H1 (cell line): ENCODE results near the gene PBX3. TPM values are rescaled to one million over a fixed set of nuclear protein-coding genes. Genes with fewer than 3 reads are reported as not detected.
A peak's percentile ranks its signal among the peaks of the same experiment; 100 is the strongest.

Source experiments
- CTCF ChIA-PET: fragments of 300-600 bp; sonication (Branson Sonifier 250); formaldehyde crosslinking; loops from one replicate; lab custom pipeline; 2021; ENCODE audit not compliant: partially characterized antibody; lab: Charles Lee
- POLR2A ChIA-PET: fragments of 300-600 bp; sonication (Branson Sonifier 250); formaldehyde crosslinking; loops from one replicate; lab custom pipeline; 2021; ENCODE audit warnings: inconsistent platforms; ENCODE audit not compliant: partially characterized antibody; lab: Charles Lee
- DNase-seq, 2 experiments: peaks; one replicate each; pipeline versions ENCODE4 v3.0.0 to v3.0.0-alpha.2; 2010 to 2022; ENCODE audit warnings: low spot score in 2 of 2, low read depth in 1 of 2, mixed read lengths in 1 of 2
- FAIRE-seq: peaks from 2 replicates; lab custom pipeline; 2011; peaks lifted over from hg19 to GRCh38; lab: Jason Lieb, UNC
- H2AFZ ChIP-seq: 2 replicates; pipeline ENCODE4 v1.8.1; 2012; ENCODE audit warnings: low read length, inconsistent platforms
- H2AK5ac ChIP-seq: 2 replicates; pipeline ENCODE4 v1.6.1; 2013; ENCODE audit warnings: low read depth, low read length
- H2BK120ac ChIP-seq: replicated peaks from 2 replicates; pipeline ENCODE3; 2013; ENCODE audit warnings: low read depth, low read length, inconsistent platforms
- H2BK12ac ChIP-seq: 2 replicates; pipeline ENCODE4 v1.6.1; 2013; ENCODE audit warnings: low read depth, low read length
- H2BK15ac ChIP-seq: 2 replicates; pipeline ENCODE4 v1.6.1; 2013; ENCODE audit warnings: low read length
- H2BK20ac ChIP-seq: 2 replicates; pipeline ENCODE4 v1.6.1; 2013; ENCODE audit warnings: low read length
- H2BK5ac ChIP-seq: 2 replicates; pipeline ENCODE4 v1.6.1; 2013; ENCODE audit warnings: low read depth, low read length
- H3K14ac ChIP-seq: 2 replicates; pipeline ENCODE4 v1.6.1; 2013; ENCODE audit warnings: inconsistent platforms; ENCODE audit not compliant: insufficient read length
- H3K18ac ChIP-seq: 2 replicates; pipeline ENCODE4 v1.6.1; 2013; ENCODE audit warnings: low read length; ENCODE audit errors: extremely low read depth
- H3K23ac ChIP-seq: 2 replicates; pipeline ENCODE4 v1.6.1; 2013; ENCODE audit warnings: inconsistent platforms; ENCODE audit not compliant: insufficient read length
- H3K23me2 ChIP-seq: 2 replicates; pipeline ENCODE4 v1.6.1; 2013; ENCODE audit warnings: low read depth, low read length
- H3K27ac ChIP-seq: 2 replicates; pipeline ENCODE4 v1.6.1; 2011; ENCODE audit warnings: low read depth, low read length, inconsistent platforms
- H3K27me3 ChIP-seq, 4 experiments: replicated peaks in 1 of 4; 1 replicate in 1 of 4; 2 replicates in 3 of 4; pipeline versions ENCODE4 v1.6.1 to v1.8.1; 2011 to 2013; ENCODE audit warnings: low read length in 3 of 4, mild to moderate bottlenecking in 3 of 4, inconsistent platforms in 2 of 4, mixed read lengths in 2 of 4, moderate library complexity in 1 of 4; ENCODE audit not compliant: control insufficient read depth in 3 of 4, insufficient read depth in 3 of 4; ENCODE audit errors: extremely low read depth in 1 of 4
- H3K36me3 ChIP-seq, 4 experiments: 2 replicates each; pipeline versions ENCODE4 v1.6.1 to v1.8.1; 2011 to 2013; ENCODE audit warnings: mild to moderate bottlenecking in 4 of 4, low read length in 3 of 4, moderate library complexity in 2 of 4, control low read depth in 1 of 4, inconsistent platforms in 1 of 4; ENCODE audit not compliant: insufficient read depth in 4 of 4, control insufficient read depth in 2 of 4
- H3K4ac ChIP-seq: replicated peaks from 2 replicates; pipeline ENCODE3; 2013; ENCODE audit warnings: low read length, low read depth, mixed read lengths, inconsistent platforms; ENCODE audit not compliant: insufficient read length
- H3K4me1 ChIP-seq, 4 experiments: replicated peaks in 1 of 4; 1 replicate in 1 of 4; 2 replicates in 3 of 4; pipeline versions ENCODE4 v1.6.1 to v1.8.1; 2011 to 2013; ENCODE audit warnings: low read length in 3 of 4, inconsistent platforms in 2 of 4, mixed read lengths in 1 of 4; ENCODE audit not compliant: insufficient read depth in 4 of 4, control insufficient read depth in 3 of 4
- H3K4me2 ChIP-seq, 2 experiments: 2 replicates each; pipeline versions ENCODE4 v1.6.1 to v1.8.1; 2011 to 2013; ENCODE audit warnings: low read depth in 2 of 2, low read length in 2 of 2, control low read depth in 1 of 2, inconsistent platforms in 1 of 2, mild to moderate bottlenecking in 1 of 2; ENCODE audit not compliant: insufficient read depth in 1 of 2
- H3K4me3 ChIP-seq, 4 experiments: fragments of 200-600, 300-600 bp in 1 of 4; sonication (generic), shearing (Covaris generic), sonication (Bioruptor Twin) in 1 of 4; 2 replicates each; pipeline versions ENCODE4 v1.5.1 to v1.8.1; 2011 to 2016; ENCODE audit warnings: low read length in 4 of 4, low read depth in 3 of 4, control low read depth in 2 of 4, inconsistent platforms in 2 of 4, mild to moderate bottlenecking in 2 of 4, mixed read lengths in 1 of 4, moderate library complexity in 1 of 4; ENCODE audit not compliant: insufficient read depth in 2 of 4; ENCODE audit errors: extremely low read depth in 1 of 4
- H3K56ac ChIP-seq: replicated peaks from 2 replicates; pipeline ENCODE3; 2013; ENCODE audit warnings: low read depth, mild to moderate bottlenecking, mixed read lengths, low read length, inconsistent platforms; ENCODE audit not compliant: insufficient read length
- H3K79me1 ChIP-seq: 2 replicates; pipeline ENCODE4 v1.6.1; 2013; ENCODE audit warnings: low read depth, low read length, control low read depth
- H3K79me2 ChIP-seq, 2 experiments: 2 replicates each; pipeline versions ENCODE4 v1.6.1 to v1.8.1; 2012 to 2013; ENCODE audit warnings: low read length in 2 of 2, mild to moderate bottlenecking in 2 of 2, inconsistent platforms in 1 of 2; ENCODE audit not compliant: insufficient read depth in 2 of 2, control insufficient read depth in 1 of 2
- H3K9ac ChIP-seq, 4 experiments: replicated peaks in 1 of 4; 1 replicate in 1 of 4; 2 replicates in 3 of 4; pipeline versions ENCODE4 v1.6.1 to v1.8.1; 2011 to 2013; ENCODE audit warnings: low read depth in 3 of 4, low read length in 3 of 4, control low read depth in 2 of 4, mild to moderate bottlenecking in 2 of 4, moderate library complexity in 2 of 4, inconsistent platforms in 1 of 4; ENCODE audit errors: extremely low read depth in 1 of 4
- H3K9me3 ChIP-seq, 2 experiments: 2 replicates each; pipeline versions ENCODE4 v1.6.1 to v1.8.1; 2012 to 2013; ENCODE audit warnings: mild to moderate bottlenecking in 2 of 2, moderate library complexity in 2 of 2, control low read depth in 1 of 2, inconsistent platforms in 1 of 2, low read depth in 1 of 2, low read length in 1 of 2, mixed read lengths in 1 of 2; ENCODE audit not compliant: insufficient read depth in 2 of 2
- H4K20me1 ChIP-seq, 2 experiments: replicated peaks in 1 of 2; 2 replicates each; pipeline versions ENCODE3 to v1.8.1; 2011 to 2013; ENCODE audit warnings: inconsistent platforms in 2 of 2, low read length in 2 of 2, mild to moderate bottlenecking in 1 of 2; ENCODE audit not compliant: insufficient read depth in 2 of 2, control insufficient read depth in 1 of 2
- H4K5ac ChIP-seq: 2 replicates; pipeline ENCODE4 v1.6.1; 2013; ENCODE audit warnings: low read length, low read depth, mixed read lengths, inconsistent platforms; ENCODE audit not compliant: insufficient read length
- H4K8ac ChIP-seq: 2 replicates; pipeline ENCODE4 v1.8.0; 2013; ENCODE audit warnings: mild to moderate bottlenecking, moderate library complexity, low read length, inconsistent platforms; ENCODE audit not compliant: insufficient read depth; ENCODE audit errors: extremely low read depth
- H4K91ac ChIP-seq: replicated peaks from 2 replicates; pipeline ENCODE3; 2013; ENCODE audit warnings: low read length, mixed read lengths, inconsistent platforms; ENCODE audit not compliant: insufficient read length
- KDM1A ChIP-seq: fragments of 200-600, 300-600 bp; sonication (generic); IDR thresholded peaks from 2 replicates; pipeline ENCODE4 v1.7.1; 2016; ENCODE audit warnings: mild to moderate bottlenecking, low read length, borderline replicate concordance
- POU5F1 ChIP-seq: IDR thresholded peaks from 2 replicates; pipeline ENCODE4 v1.6.1; 2011; ENCODE audit warnings: low read depth, mild to moderate bottlenecking, low read length, moderate library complexity
- polyA plus RNA-seq, 7 experiments: library from polyadenylated mRNA; depleted of rRNA in 3 of 7; stranded (reverse) in 5 of 7; unstranded in 2 of 7; fragments of >200 nt in 5 of 7; fragments of 200-250 nt in 2 of 7; gene quantifications; 1 replicate in 5 of 7; 2 replicates in 1 of 7; 4 replicates in 1 of 7; pipeline versions ENCODE4 v1.2.1 to v1.2.3, GENCODE V29; 2011 to 2013; ENCODE audit warnings: missing spikeins in 2 of 7, mixed read lengths in 2 of 7
- total RNA-seq: library from RNA; stranded (reverse); fragmentation: NEBNext Ultra II Directional; extraction: Animal tissue kit (Norgen Biotek cat#: 25700); gene quantifications from 2 replicates; pipeline ENCODE4 v1.2.1, GENCODE V29; 2021
- TF ChIP-seq, protein P1 (sequence below): IDR thresholded peaks from 2 replicates; pipeline ENCODE4 v1.6.1; 2011; ENCODE audit warnings: low read depth, mild to moderate bottlenecking, low read length; ENCODE audit not compliant: insufficient read depth

The PBX3 gene
- total and polyA plus RNA-seq, 2 of the 8 experiments (the other 6 are each of a cell fraction or from before 2014, with no cell fraction given): 22.7 to 44.3 TPM

DNA sequence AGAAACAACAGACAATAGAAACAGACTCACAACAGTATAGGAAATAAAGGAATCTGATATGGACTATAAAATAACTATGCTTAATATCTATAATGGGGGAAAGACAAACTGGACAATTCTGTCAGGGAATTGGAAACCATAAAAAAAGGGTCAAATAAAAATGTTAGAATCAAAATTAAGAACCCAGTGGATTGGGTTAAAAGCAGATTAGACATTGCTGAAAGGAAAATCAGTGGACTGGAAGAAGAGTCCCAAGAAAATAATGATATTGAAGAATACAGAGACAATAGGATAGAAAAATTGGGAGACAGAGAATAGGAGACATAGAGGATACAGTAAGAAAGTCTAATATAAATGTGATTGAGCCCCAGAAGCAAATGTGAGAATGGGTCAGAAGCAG lies 199.2 kb downstream of the PBX3 start:
- Histone ChIP-seq H3K9ac (no peak overlapping the region), H3K56ac (no peak overlapping the region), H3K79me2 (no peaks in the 10 kb centered on the region), H4K91ac (no peak overlapping the region), H3K27me3 (no peaks in the 10 kb centered on the region), H2BK120ac (no peak overlapping the region), H3K23me2 (no peaks in the 10 kb centered on the region), H3K4me2 (no peak overlapping the region), H3K4me3 (no peak overlapping the region), H2BK20ac (no peak overlapping the region), H3K14ac (no peak overlapping the region), H3K27ac (no peak overlapping the region), H4K5ac (no peak overlapping the region), H4K20me1 (no peaks in the 10 kb centered on the region), H3K36me3 (peaks cover 0 to 6% (median 1%) of the 10 kb centered on the region in 4 experiments; a peak in 3 of 8 replicates), H3K18ac (no peak overlapping the region), H2AK5ac (no peak overlapping the region), H2BK12ac (no peak overlapping the region), H3K4ac (no peak overlapping the region), H3K79me1 (no peaks in the 10 kb centered on the region), H3K4me1 (peaks cover 0 to 6% (median 3%) of the 10 kb centered on the region in 4 experiments; a peak in 5 of 7 replicates), H2BK15ac (no peak overlapping the region), H2BK5ac (no peak overlapping the region), H3K9me3 (peaks cover 0 to 6% of the 10 kb centered on the region in 2 experiments; a peak in 2 of 4 replicates), H2AFZ (no peak overlapping the region), H4K8ac (no peak overlapping the region), H3K23ac (no peak overlapping the region)
- DNase-seq (no peak), FAIRE-seq (no peak)
- POLR2A ChIA-PET: no interaction called here
- CTCF ChIA-PET: no interaction called here
- TF ChIP-seq, protein P1, sequence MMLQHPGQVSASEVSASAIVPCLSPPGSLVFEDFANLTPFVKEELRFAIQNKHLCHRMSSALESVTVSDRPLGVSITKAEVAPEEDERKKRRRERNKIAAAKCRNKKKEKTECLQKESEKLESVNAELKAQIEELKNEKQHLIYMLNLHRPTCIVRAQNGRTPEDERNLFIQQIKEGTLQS: no peak
- TF ChIP-seq POU5F1 (no peak), KDM1A (0 out of 2 replicates have a peak, but pooled peaks have one; percentile 50)
- TF ChIP-seq, all 59 proteins: peak for 1
